ENCODE data around the gene DKKL1. TPM values are rescaled to one million over a fixed set of nuclear protein-coding genes. Genes with fewer than 3 reads are reported as not detected.

Gene DKKL1
- total and polyA plus RNA-seq, 4 donors = 0.58 to 0.95 (median 0.88) TPM

GRCh38 chr19:49407079-49407478, 43.4 kb downstream of the DKKL1 start:
- no peak overlapping the region for H3K27ac ChIP-seq (ENCODE audit: low read depth in 1 of 2, low read length in 1 of 2)
- no peaks in the 10 kb centered on the region for H3K9me3 ChIP-seq (ENCODE audit: control insufficient read depth in 4 of 4, insufficient read depth in 3 of 4, low read length in 3 of 4)
- H3K9ac ChIP-seq (ENCODE audit: insufficient read depth in 1 of 2, low read length in 2 of 2) = no peak overlapping the region
- no peak for TF ChIP-seq CTCF (IDR thresholded peaks at IDR 0.05; ENCODE audit: control extremely low read depth, extremely low read depth)
- peaks cover 0 to 3% (median 0%) of the 10 kb centered on the region in 5 donors for H3K4me1 ChIP-seq (ENCODE audit: control insufficient read depth in 5 of 5, insufficient read depth in 5 of 5, low read length in 5 of 5)
- no peak for ATAC-seq (ENCODE audit: insufficient read depth, low FRiP score)
- no peaks in the 10 kb centered on the region for H3K36me3 ChIP-seq (ENCODE audit: control insufficient read depth in 4 of 4, insufficient read depth in 4 of 4, low read length in 4 of 4)
- H3K4me3 ChIP-seq = no peak overlapping the region
- 68 to 72% methylated on average over 7 of the region's 7 CpGs for WGBS, 2 donors
- no peaks in the 10 kb centered on the region for H3K27me3 ChIP-seq (ENCODE audit: control insufficient read depth in 3 of 3, insufficient read depth in 3 of 3, low read length in 2 of 3)
- DNase-seq = no peak

- H3K36me3 ChIP-seq (ENCODE audit: control insufficient read depth in 4 of 4, insufficient read depth in 4 of 4, low read length in 4 of 4) = no peaks in the 10 kb centered on the region
- DNase-seq (no peak), ATAC-seq (ENCODE audit: insufficient read depth, low FRiP score) (no peak)
- H3K27ac ChIP-seq (ENCODE audit: low read depth in 1 of 2, low read length in 1 of 2) = no peak overlapping the region
- no peak overlapping the region for H3K4me3 ChIP-seq
- H3K9ac ChIP-seq (ENCODE audit: insufficient read depth in 1 of 2, low read length in 2 of 2) = no peak overlapping the region
- TF ChIP-seq CTCF (IDR thresholded peaks at IDR 0.05; ENCODE audit: control extremely low read depth, extremely low read depth) = no peak
- no peaks in the 10 kb centered on the region for H3K9me3 ChIP-seq (ENCODE audit: control insufficient read depth in 4 of 4, insufficient read depth in 3 of 4, low read length in 3 of 4)
- H3K27me3 ChIP-seq (ENCODE audit: control insufficient read depth in 3 of 3, insufficient read depth in 3 of 3, low read length in 2 of 3) = no peaks in the 10 kb centered on the region
- WGBS, 2 donors = 88 to 94% methylated on average over 16 of the region's 16 CpGs
- peaks cover 0 to 3% (median 0%) of the 10 kb centered on the region in 5 donors for H3K4me1 ChIP-seq (ENCODE audit: control insufficient read depth in 5 of 5, insufficient read depth in 5 of 5, low read length in 5 of 5)
Observed at GRCh38 chr19:49407482-49408015, 43.9 kb downstream of the DKKL1 start.

- Histone ChIP-seq H3K27ac (ENCODE audit: low read depth in 1 of 2, low read length in 1 of 2) (no peak overlapping the region), H3K27me3 (ENCODE audit: control insufficient read depth in 3 of 3, insufficient read depth in 3 of 3, low read length in 2 of 3) (no peaks in the 10 kb centered on the region), H3K4me1 (ENCODE audit: control insufficient read depth in 5 of 5, insufficient read depth in 5 of 5, low read length in 5 of 5) (peaks cover 0 to 8% (median 0%) of the 10 kb centered on the region in 5 donors), H3K9me3 (ENCODE audit: control insufficient read depth in 4 of 4, insufficient read depth in 3 of 4, low read length in 3 of 4) (no peaks in the 10 kb centered on the region), H3K9ac (ENCODE audit: insufficient read depth in 1 of 2, low read length in 2 of 2) (no peak overlapping the region), H3K4me3 (no peak overlapping the region), H3K36me3 (ENCODE audit: control insufficient read depth in 4 of 4, insufficient read depth in 4 of 4, low read length in 4 of 4) (no peaks in the 10 kb centered on the region)
- no peak for ATAC-seq (ENCODE audit: insufficient read depth, low FRiP score)
- no peak for TF ChIP-seq CTCF (IDR thresholded peaks at IDR 0.05; ENCODE audit: control extremely low read depth, extremely low read depth)
- no peak for DNase-seq
- WGBS, 2 donors = 73 to 75% methylated on average over 8 of the region's 8 CpGs
Observed at GRCh38 chr19:49408816-49409440, 45.3 kb downstream of the DKKL1 start.

Measured in lung (tissue), 12 donors.